Glomerular endothelial cell (primary cell): ENCODE results near the gene SLC23A3. TPM values are rescaled to one million over a fixed set of nuclear protein-coding genes. Genes with fewer than 3 reads are reported as not detected.

Experiments
- DNase-seq: peaks from one replicate; pipeline ENCODE4 v3.0.0-alpha.2; 2011; ENCODE audit warnings: low read depth, low spot score; ENCODE audit errors: extremely low read depth
- total RNA-seq: library from RNA; depleted of rRNA; stranded (reverse); fragments of >200 nt; gene quantifications from 2 replicates; pipeline ENCODE4 v1.2.3, GENCODE V29; 2015

SLC23A3 gene
- total RNA-seq, 1 donor from 2014 or later = 1.3 TPM

DNA sequence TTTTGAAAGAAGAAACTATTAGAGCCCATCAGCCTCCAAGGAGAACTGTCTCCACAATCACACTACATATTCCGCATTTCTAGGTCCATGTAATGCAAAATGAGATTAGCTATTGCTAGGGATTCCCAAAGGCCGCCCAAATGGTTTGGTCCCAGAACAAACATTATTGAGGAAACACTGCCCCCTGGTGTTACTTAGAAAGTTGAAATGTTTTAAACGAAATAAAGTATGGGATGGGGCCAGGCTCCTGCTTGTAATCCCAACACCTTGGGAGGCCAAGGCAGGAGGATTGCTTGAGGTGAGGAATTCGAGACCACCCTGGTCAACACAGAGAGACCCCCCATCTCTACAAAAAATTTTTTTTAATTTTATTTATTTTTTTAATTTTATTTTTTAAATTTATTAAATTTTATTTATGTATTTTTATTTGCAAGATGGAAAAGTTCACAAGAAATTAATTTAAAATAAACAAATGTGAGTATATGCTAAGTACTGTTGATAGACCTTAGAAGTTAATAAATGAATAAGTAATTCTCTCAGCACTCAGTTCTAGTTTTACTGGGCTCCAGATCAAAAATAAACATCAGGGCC is 14.7 kb downstream of the SLC23A3 start:
- no peak for DNase-seq

DNA sequence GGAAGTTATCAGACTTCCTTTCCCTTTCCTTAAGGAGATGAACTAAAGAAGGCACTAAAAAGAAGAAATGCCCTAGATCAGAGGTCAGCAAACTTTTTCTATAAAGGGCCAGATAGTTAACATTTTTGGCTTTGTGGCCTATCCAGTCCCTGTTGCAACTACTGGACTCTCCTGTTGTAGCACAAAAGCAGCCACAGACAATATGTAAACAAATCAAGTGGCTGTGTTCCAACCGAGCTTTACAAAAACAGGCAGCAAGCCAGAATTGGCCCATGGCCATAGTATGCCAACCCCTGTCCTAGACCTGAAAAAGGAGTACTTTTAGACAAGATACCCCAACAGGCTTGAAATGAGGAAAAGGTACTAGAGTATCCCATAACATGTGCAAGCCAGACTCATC is 20.2 kb downstream of the SLC23A3 start:
- no peak for DNase-seq

DNA sequence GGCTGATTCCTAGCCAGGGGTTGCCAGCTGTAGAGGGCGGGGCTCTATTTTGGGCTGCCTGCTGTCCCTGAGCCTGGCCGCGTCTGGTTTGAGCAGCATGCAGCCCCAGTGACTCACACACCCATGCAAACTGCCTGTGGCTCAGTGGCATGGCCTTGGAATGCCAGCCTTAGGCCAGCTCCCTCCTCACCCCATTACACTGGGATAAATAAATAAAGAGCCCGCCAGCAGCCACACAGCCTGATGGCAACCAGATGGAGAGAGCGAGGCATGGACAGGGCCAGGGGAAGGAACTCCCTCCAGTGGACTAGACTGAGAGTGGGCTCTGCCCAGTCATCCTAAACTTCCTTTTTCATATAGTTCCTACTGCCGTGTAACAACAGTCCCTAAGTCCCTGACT is 27.5 kb downstream of the SLC23A3 start:
- DNase-seq = no peak

DNA sequence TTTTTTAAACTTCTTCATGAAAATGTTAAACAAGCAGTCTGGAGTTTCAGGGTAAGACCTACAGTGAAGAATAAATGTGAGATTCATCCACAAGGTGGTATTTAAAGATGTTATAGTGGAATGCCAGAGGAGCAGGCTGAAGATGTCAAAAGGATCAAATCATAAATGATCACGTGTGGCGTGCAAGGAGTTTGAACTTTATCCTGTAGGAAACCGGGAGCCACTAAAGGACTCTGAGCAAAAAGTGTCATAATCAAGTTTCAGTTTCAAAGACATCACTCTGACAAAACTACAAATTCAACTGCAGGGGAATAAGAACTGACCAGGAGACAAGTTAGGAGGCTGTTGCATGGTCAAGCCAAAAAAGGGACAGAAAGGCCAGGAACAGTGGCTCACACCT is 29.1 kb downstream of the SLC23A3 start:
- DNase-seq = no peak

DNA sequence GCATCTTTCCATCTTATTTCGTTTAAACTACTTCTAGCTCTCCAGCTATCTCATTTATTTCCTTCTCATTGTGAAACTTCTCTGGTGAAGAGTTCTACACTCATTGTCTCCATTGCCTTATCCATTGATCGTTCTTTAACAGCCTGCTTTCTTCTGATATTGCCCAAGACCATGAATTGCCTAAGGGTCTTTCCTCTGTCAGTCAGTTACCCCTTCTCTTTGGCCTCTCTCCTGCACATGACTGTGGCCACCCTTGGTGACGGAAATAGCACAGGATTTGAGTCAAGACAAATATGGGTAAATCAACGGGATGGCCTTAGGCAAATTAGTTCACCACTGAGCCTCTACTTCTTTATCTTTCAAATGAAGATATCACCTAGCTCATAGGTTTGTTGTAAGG is 35.9 kb downstream of the SLC23A3 start:
- no peak for DNase-seq

DNA sequence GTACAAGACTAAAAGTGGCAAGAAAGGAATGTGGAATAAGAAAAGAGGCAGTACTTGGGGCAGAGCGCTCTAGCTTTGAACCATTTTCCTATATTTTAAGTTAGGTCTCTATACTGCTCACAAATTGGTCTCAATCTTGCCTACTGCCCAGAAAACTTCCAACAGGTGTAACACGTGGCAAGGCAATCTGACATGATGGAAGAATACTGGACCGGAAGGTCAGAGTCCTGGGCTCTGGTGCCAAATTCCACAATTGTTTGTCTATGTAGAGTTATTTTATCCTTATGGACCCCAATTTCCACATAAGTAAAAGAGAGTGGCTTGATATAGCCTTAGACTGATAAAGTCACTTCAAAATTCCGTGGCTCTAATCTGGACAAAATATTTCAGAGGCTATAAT is 38.1 kb downstream of the SLC23A3 start:
- DNase-seq = no peak

DNA sequence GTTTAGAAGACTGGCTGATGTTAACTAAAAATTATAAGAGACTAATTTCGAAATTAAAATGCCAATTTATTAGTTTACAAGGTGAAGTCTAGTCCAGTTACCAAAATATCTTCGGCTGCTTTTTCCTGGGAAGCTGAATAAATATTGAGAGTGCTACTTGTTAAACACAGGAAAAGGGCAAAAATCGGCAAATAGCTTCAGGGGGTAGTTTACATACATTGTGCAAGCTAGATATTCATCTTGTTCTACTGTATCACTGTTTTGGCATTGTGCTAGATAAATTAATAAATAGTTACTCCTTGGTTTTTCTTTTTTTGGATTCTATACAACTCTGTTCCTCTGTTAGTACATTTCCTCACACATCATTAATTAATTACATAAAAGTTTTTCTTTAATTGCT is 38.5 kb downstream of the SLC23A3 start:
- no peak for DNase-seq

DNA sequence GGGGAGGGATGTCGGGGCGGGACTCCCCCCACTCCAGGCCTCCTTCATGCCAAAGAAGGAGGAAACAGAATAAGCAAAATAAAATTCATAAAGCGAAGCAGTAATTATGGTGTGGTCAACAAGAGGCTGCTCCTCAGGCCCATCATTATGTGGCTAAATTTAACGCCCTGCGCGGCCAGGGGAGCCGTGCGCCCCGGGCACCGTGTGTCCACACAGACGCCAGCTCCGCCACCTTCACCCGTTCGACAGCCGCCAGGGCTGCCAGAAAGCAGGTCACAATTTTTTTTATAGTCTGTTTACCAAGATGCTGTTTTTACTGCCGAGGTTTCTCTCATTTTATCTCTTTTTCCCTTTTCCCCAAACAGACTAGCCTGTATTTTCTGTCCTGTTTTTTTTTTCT is 40.2 kb downstream of the SLC23A3 start:
- no peak for DNase-seq

DNA sequence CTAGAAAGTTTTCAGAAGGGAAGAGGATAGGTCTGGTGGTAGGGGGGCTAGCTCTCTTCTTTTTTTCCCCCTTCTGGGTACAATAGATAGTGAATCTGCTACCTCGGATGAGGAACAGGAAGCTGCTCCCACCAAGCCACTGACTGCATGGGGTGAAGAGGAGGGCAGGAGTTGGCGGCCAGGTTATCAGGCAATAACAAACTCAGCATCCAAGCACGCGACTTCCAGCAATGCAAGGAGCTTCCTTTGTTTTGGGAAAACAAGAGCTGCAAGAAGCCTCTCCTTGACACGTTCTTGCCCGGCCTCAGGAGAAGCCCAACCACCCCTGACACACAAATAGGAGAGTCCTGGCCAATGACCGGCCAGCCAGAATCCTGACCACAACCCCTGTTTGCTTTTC is 41.4 kb downstream of the SLC23A3 start:
- no peak for DNase-seq

DNA sequence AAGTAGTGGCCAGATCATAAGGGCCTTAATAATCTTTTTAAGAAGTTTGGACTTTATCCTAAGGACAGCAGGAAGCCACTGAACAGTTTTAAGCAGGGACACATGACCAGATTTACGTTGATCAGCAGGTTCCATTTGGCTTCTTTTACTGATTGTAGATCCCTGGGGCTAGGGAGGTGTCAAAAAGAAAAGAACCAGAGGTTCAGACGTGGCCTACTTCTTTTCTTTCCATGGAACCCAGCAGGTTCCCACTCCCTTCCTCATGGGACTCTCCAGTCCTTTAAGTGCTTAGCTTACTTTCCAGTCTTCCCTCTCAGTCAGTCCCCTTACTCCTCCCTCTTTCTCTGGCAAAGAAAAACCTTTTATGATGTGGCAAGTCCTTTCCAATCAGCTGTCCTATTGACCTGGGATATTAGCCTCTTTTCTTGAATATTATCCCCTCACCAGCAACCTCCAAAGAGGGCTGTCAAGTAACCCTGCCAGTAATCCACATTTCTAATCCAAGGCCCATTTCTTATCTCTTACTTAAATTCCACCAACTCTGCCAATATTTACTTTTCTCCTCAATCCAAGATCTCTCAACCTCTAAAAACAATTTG is 42.7 kb downstream of the SLC23A3 start:
- no peak for DNase-seq

DNA sequence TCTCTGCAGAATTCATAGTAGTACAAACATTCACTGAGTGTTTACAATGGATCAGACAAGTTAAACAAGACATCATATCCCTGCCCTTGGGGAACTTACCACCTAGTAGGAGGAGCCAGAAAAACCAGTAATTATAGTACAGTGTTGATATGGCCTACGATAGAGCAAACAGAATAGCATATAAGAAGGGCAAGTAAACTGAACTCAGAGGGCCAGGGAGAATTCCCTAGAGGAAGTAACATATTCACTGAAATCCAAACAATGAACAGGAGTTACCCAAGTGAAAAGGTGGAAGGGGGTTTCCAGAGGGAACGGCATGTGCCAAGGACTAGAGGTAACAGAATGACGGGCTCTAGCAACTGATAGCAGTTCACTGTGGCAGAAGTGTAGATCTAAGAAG is 43.3 kb downstream of the SLC23A3 start:
- DNase-seq = no peak

DNA sequence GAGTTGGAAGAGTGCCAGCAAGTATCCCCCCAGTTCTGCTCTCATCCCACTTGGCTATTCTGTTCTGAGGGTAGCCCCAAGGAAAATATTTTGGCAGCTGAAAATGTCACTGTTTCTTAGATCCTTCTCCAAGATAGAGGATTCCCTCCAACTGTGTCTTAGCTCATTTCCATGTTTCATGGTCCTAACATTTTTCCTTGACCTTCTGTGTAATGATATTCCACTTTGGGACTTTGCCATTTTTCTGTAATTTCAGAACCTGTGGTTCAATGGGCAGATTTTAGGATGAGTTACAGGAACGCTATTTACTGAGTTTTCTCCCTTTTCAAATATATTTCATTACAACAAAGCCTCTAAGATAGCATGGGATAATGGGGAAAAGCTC is 44.0 kb downstream of the SLC23A3 start:
- DNase-seq = no peak

DNA sequence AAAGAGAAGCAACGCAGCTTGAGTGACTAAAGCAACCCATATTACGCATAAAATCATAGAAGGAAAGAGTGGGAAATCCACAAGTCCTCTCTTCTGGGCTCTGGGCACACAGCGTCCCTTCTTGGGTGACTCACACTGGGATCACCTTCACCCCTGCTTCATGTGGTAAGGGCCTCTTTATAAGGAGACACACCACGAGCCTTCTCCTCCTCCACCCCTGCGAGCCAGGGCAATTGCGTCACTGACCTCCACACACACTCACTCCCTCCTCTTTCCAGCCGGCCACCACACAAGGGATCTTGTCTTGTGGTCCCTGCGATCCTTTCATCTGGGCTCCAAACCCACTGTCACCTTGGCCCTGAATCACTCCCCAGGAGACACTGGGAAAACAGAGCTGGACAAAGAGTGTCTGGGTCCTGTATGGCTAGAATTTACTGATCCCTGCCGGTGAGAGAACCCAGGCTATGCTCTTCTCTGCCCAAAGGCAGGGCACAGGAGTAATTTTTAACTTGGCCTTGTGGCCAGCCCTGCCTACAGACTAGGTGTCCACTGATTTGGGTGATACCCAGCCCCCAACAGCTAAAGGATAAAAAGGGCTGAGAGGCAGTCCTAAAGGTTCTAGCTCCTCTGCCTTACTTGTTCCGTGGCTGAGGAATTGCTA is 44.5 kb downstream of the SLC23A3 start:
- no peak for DNase-seq

DNA sequence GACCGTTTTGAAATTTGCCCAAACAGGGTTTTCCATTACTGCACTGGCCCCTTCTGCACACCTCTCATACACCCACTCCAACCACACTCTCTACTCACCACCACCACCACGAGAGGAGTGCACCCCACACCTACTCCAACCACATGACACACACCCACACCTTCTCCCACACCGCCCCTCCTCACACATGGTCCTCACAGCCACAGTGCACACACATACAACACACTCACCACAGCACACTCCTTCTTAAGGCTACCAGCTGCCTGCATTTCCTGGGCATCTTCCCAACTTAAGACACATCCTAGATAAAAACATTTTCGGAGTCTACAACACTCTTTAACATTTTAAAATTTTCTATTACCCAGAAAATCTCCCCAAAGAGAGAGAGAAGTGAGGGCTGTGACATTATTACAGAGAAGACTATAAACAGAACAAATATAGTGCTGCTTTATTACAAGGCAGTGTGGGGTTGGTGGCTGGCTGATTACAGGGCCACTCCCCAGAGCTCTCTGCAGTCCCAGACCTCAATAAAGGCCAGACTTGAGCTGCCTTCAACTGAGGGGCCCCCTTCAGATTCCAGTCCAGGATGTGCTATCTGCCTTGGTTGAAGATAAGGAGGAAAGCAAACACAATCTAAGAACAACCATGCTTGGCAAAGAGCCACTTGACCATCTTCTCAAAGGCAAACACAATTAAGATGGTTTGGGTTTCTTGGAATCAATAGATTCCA is 45.3 kb downstream of the SLC23A3 start:
- no peak for DNase-seq

DNA sequence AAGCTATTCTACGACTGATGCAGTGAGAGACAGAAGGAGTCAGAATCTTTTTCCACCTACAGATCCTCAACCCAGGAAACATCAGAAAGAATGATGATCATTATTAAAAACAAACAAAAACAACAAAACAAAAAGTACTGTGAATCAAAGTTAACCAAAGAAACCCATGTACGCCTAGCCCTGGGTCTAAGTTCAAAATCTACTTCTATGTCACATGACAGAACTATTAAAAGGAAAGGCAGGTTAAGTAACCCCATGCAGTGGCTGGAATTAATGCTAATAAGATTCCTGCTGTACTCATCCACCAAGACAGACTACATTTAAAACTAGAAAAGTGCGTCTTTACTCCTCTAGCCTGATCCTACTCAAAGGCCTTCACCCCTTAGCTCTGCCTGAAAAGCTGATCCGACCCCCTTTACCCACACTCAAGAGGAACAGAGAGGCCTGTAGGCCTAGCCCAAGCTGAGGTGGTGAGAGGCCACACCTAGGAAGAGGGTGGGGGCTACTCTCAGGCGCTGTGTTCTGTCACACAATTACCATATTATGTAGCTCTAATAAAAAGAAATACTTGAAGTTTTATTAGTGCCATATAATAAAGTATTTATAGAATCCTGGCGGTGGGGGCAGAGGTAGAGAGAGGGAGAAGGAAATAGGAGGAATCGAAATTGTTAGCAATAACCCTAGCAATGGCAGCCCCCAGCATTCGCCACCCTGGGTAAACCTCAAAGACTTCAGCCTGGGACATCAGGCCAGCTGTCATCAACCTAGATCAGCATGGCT is 46.3 kb downstream of the SLC23A3 start:
- no peak for DNase-seq

DNA sequence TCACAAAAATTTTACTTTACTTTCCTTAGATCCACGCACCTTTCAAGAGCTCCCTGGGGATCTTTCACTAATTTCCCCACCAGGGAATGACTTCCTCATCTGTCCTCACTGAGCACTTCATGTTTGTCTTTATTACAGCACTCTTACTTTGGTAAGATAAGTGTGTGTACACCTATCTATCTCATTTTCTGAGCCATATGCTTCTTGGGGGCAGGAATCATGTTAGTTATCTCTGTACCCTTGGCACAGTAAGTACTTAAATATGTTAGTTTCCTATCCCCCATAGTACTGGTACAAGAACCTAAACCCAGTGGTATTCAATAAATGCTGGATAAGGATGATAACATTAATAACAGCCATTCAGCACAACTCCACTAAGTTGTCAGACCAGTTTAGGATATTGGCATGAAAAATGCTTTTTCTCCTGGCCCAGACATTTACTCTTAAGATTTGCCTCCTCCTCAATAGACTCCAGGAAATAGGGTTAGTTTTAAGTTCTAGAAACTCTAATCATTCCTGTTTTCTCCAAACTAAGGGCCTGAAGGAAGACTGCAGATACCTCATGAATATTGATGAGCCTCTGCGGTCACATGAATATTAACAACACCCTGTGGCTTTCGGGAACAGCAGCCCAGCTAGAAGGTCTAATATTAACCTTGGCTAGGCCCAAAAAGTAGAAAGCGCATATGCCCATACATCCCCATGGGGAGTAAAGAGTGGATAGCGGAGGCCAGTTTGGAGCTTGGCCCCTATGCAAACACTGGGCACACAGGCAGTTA is 47.4 kb downstream of the SLC23A3 start:
- DNase-seq = no peak

DNA sequence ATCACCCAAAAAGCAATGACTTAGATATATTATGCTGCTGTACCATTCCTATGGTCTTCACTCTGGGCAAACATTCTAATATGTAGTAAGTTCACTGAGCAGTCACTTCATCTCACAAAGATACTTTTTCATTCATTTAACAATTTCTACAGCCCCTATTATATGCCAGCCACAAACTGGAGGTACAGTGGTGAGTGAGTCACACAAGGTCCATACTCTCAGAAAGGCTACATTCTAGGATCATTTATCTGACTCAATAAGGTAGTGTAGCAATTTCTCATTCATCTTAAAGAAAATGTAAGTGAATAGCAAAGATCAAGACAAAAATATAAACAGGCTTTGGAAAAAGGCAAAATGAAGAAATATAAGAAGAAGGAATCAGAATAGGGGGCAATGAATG is 49.7 kb downstream of the SLC23A3 start:
- no peak for DNase-seq

DNA sequence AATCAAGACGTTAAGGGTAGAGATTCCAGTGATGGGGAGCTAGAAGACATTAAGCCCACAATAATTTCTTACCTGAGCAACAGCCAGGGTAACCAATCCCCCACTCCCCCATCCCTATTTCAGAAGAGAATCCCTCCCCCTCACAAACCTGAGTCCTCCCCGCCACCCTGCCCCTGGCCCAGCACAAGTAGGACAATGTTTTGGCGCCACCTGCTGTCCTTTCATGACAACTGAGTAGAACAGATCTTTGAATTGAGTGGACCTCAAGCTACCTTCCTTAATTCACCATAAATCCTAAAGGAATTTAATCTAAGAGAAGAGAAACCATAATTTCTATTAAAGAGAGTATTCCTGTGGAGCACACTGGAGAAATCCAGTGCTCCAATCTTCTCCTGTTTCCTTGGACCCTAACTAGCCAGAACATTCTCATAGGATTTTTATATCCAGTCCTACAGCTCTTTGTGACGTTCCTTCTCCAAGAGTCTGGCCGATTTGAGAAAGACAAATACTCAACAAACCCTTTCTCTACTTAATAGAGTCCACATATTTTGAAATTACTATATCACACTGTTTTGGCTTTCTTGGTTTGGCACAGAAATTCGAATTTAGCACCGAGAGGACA is 50.3 kb downstream of the SLC23A3 start:
- DNase-seq = peak; percentile 9

DNA sequence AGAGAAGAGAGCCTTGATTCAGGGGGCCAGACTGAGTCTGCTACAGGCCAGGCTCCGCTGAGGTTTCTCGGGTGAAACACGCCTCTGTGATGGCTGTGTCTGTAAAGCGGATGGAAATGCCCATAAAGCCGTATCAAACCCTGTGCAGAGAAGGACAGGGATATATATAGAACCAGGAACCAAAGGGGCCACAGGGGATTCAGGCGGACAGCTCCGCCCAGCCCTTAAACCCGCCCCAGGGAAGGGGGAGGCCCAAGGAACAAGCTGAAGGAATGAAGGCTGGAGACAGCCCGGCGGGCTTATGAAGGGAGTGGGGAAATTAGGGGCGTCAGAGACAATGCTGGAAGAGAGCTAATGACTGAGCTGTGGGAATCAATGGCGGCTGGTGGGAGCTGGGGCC is 51.3 kb downstream of the SLC23A3 start:
- DNase-seq = no peak
